ACC112 (cell line): ENCODE measurements around the gene PTBP3.

ENCODE experiments used
- H2AFZ ChIP-seq: fragments of 200-600 bp; sonication (generic); one replicate; pipeline ENCODE4 v1.6.0; 2017; ENCODE audit warnings: antibody characterized with exemption, low read length; ENCODE audit not compliant: unreplicated experiment
- H3K27ac ChIP-seq: fragments of 200-600 bp; sonication (generic); 2 replicates; pipeline ENCODE4 v1.5.1; 2014; ENCODE audit warnings: low read depth, mild to moderate bottlenecking, antibody characterized with exemption, low read length, moderate library complexity
- H3K27me3 ChIP-seq: fragments of 200-600 bp; sonication (generic); 2 replicates; pipeline ENCODE4 v1.6.1; 2014; ENCODE audit warnings: mild to moderate bottlenecking, antibody characterized with exemption, low read length, moderate library complexity, mixed read lengths; ENCODE audit not compliant: insufficient read depth
- H3K36me3 ChIP-seq: fragments of 200-600 bp; sonication (generic); 2 replicates; pipeline ENCODE4 v1.6.1; 2016; ENCODE audit warnings: mild to moderate bottlenecking, antibody characterized with exemption, low read length, moderate library complexity, mixed read lengths; ENCODE audit not compliant: insufficient read depth
- H3K4me1 ChIP-seq: fragments of 200-600 bp; sonication (generic); one replicate; pipeline ENCODE4 v1.6.1; 2016; ENCODE audit warnings: low read length, mixed read lengths; ENCODE audit not compliant: insufficient read depth, unreplicated experiment, control insufficient read depth
- H3K4me3 ChIP-seq: fragments of 200-600 bp; sonication (generic); 2 replicates; pipeline ENCODE4 v1.5.1; 2014; ENCODE audit warnings: mild to moderate bottlenecking, low read depth, low read length
- H3K79me2 ChIP-seq: fragments of 200-600 bp; sonication (generic); one replicate; pipeline ENCODE4 v1.6.0; 2016; ENCODE audit warnings: low read length; ENCODE audit not compliant: control insufficient read depth, unreplicated experiment, insufficient read depth

PTBP3 gene

GRCh38 chr9:112188884-112189283 is 144.5 kb downstream of the PTBP3 start:
- H3K4me3 ChIP-seq = no peak overlapping the region
- no peak overlapping the region for H3K27ac ChIP-seq
- no peaks in the 10 kb centered on the region for H3K79me2 ChIP-seq
- no peaks in the 10 kb centered on the region for H3K36me3 ChIP-seq
- no peaks in the 10 kb centered on the region for H3K4me1 ChIP-seq
- no peak overlapping the region for H2AFZ ChIP-seq
- H3K27me3 ChIP-seq = no peaks in the 10 kb centered on the region

DNA sequence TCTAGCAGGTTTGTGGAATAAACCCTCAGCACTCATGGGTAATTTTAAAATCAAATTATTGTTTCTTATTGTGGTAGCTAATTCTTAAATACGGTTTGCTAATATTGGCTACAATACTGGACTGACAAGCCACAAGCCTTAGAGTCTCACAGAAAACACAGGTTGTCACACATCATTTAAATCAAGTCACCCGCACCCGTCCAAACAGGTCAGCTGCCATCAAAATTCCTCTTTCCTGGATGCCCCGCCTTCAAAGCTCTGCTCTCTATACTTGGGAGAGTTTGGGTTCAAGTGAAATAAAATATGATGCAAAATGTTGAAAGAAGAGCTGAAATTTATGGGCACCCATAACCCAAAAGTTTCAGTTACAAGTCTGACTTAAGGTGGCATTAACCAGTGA is 146.0 kb downstream of the PTBP3 start:
- Histone ChIP-seq H3K27ac (no peak overlapping the region), H3K79me2 (no peaks in the 10 kb centered on the region)

DNA sequence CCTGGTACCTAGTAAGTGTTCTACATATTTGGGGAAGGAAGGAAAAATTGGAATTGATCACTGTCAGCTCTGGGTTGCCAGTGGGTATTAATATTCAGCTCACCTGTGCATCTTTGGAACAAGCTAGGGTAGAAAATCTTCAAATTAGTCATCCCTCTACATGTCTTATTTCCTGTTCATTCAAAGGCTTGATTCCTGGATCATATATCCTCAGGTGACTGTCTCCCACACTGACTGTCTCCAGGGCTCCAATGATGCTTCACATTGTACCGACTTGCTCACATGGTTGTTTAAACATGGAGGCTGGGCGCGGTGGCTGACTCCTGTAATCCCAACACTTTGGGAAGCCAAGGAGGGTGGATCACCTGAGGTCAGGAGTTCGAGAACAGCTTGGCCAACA is 146.7 kb downstream of the PTBP3 start:
- Histone ChIP-seq H3K27me3 (no peaks in the 10 kb centered on the region), H3K27ac (no peak overlapping the region), H2AFZ (no peak overlapping the region), H3K79me2 (no peaks in the 10 kb centered on the region), H3K4me1 (no peaks in the 10 kb centered on the region), H3K36me3 (no peaks in the 10 kb centered on the region), H3K4me3 (no peak overlapping the region)

More for the DNA sequence above, 146.0 kb downstream of the PTBP3 start:
- Histone ChIP-seq H3K4me3 (no peak overlapping the region), H2AFZ (no peak overlapping the region), H3K4me1 (no peaks in the 10 kb centered on the region), H3K36me3 (no peaks in the 10 kb centered on the region), H3K27me3 (no peaks in the 10 kb centered on the region)

GRCh38 chr9:112184946-112185345 is 148.5 kb downstream of the PTBP3 start:
- H3K4me3 ChIP-seq = no peak overlapping the region
- no peaks in the 10 kb centered on the region for H3K4me1 ChIP-seq
- H3K36me3 ChIP-seq = no peaks in the 10 kb centered on the region
- H3K27me3 ChIP-seq = no peaks in the 10 kb centered on the region
- H3K79me2 ChIP-seq = no peaks in the 10 kb centered on the region
- no peak overlapping the region for H2AFZ ChIP-seq
- no peak overlapping the region for H3K27ac ChIP-seq

GRCh38 chr9:112184221-112184620 is 149.2 kb downstream of the PTBP3 start:
- H3K27ac ChIP-seq = no peak overlapping the region
- no peaks in the 10 kb centered on the region for H3K36me3 ChIP-seq
- no peak overlapping the region for H2AFZ ChIP-seq
- no peak overlapping the region for H3K4me3 ChIP-seq
- H3K27me3 ChIP-seq = no peaks in the 10 kb centered on the region
- no peaks in the 10 kb centered on the region for H3K79me2 ChIP-seq
- no peaks in the 10 kb centered on the region for H3K4me1 ChIP-seq

GRCh38 chr9:112180387-112180881 is 153.0 kb downstream of the PTBP3 start:
- H3K4me1 ChIP-seq = no peaks in the 10 kb centered on the region
- H3K36me3 ChIP-seq = no peaks in the 10 kb centered on the region
- no peak overlapping the region for H2AFZ ChIP-seq
- H3K27ac ChIP-seq = no peak overlapping the region
- no peaks in the 10 kb centered on the region for H3K79me2 ChIP-seq
- 0 out of 2 replicates have a peak, but pooled peaks cover 5% of the 10 kb centered on the region for H3K27me3 ChIP-seq
- no peak overlapping the region for H3K4me3 ChIP-seq

DNA sequence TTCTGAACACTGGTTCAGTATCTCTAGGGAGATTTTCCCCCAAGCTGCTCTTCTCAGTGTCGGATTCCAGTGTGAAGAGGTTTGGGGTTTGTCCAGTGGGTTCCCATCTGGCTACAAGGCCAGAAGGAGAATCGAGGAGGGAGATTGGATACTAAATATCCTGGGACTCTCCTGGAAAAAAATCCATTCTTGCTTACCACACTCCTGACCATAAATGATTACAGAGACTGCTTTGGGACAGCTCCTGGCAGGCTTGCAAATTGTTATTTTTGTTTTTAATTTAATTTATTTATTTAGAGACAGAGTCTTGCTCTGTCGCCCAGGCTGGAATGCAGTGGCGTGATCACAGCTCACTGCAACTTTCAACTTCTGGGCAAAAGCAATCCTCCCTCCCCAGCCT is 153.6 kb downstream of the PTBP3 start:
- Histone ChIP-seq H2AFZ (no peak overlapping the region), H3K79me2 (no peaks in the 10 kb centered on the region), H3K4me3 (no peak overlapping the region), H3K4me1 (no peaks in the 10 kb centered on the region), H3K36me3 (no peaks in the 10 kb centered on the region), H3K27ac (no peak overlapping the region), H3K27me3 (0 out of 2 replicates have a peak, but pooled peaks cover 5% of the 10 kb centered on the region)

- H3K27ac ChIP-seq = no peak overlapping the region
- H3K27me3 ChIP-seq = 0 out of 2 replicates have a peak, but pooled peaks cover 5% of the 10 kb centered on the region
- H2AFZ ChIP-seq = no peak overlapping the region
- peaks cover 6% of the 10 kb centered on the region for H3K4me1 ChIP-seq
- H3K36me3 ChIP-seq = no peaks in the 10 kb centered on the region
- H3K4me3 ChIP-seq = no peak overlapping the region
- H3K79me2 ChIP-seq = peaks cover 6% of the 10 kb centered on the region
Measured at GRCh38 chr9:112176524-112176923, 156.9 kb downstream of the PTBP3 start.

GRCh38 chr9:112175796-112176315 is 157.6 kb downstream of the PTBP3 start:
- H3K27me3 ChIP-seq = 0 out of 2 replicates have a peak, but pooled peaks cover 5% of the 10 kb centered on the region
- H3K27ac ChIP-seq = no peak overlapping the region
- H3K4me1 ChIP-seq = peaks cover 6% of the 10 kb centered on the region
- H3K4me3 ChIP-seq = peak overlapping the region; percentile 86
- H3K79me2 ChIP-seq = peaks cover 6% of the 10 kb centered on the region
- H2AFZ ChIP-seq = peak overlapping the region; percentile 79
- H3K36me3 ChIP-seq = no peaks in the 10 kb centered on the region

DNA sequence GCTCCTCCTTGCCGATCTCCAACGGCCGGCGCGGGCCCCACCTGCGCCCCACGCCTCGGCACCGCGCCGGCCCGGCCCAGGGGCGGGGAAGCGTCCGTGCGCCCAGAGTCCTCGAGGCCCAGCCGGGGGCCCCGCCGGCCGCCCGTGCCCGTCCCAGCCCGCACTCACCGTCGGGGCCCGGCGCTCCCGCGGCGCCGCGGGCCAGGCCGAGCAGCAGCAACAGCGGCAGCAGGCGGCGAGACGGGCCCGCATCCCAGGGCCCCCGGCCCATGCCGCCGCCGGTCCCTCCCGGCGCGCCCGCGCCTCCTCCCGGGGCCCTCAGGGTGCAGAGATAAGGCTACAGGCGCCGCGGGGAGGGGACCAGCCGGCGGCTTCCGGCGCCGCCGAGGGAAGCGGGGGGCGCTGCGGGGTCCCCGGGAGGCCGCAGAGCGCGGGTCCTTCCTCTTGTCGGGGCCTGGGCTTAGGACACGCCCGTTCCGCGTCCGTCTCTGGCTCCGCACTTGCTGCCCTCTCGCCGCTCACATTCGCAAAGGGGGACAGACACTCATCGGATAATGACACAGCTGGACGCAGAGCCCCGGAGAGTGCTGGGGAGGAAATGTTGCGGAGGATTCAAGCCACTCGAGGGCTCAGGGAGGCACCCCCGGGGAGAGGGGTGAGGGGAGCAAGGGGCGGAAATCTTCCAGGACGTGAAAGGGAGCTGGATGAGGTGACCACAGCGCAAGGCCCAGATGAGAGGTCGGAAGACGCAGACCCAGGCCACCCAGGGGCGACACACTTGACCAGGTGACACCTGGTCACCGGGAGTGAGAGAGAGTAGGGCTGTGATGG is 158.2 kb downstream of the PTBP3 start, which contains the start of gene SUSD1:
TSS of gene SUSD1 (minus strand) at position 333 of the 831 bp plus-strand sequence. CDS start at position 271, 62 bp downstream.
- H3K27me3 ChIP-seq = 0 out of 2 replicates have a peak, but pooled peaks cover 5% of the 10 kb centered on the region
- H3K4me3 ChIP-seq = peak within 1 kb of the TSS; percentile 86
- H3K79me2 ChIP-seq = peaks cover 6% of the 10 kb centered on the region
- H2AFZ ChIP-seq = peak within 1 kb of the TSS; percentile 79
- H3K27ac ChIP-seq = no peak within 1 kb of the TSS
- peaks cover 6% of the 10 kb centered on the region for H3K4me1 ChIP-seq
- no peaks in the 10 kb centered on the region for H3K36me3 ChIP-seq
